ENCODE results near the gene KRT40.
"Not testable (repeated sequence)": the region's sequence is repeated elsewhere in the genome, so short reads cannot be mapped to it uniquely, and the experiment has no call there.

Gene KRT40

GRCh38 chr17:40984226-40984625 lies at the start of gene KRT40:
Gene KRT40, minus strand, starts transcription at chr17:40984326. Its CDS starts 53 bp downstream, at chr17:40984273.
- no peak for DNase-seq

GRCh38 chr17:41029633-41030245 lies 45.6 kb upstream of the KRT40 start, which contains the start of gene KRTAP1-4:
Gene KRTAP1-4, minus strand, starts transcription at chr17:41030195. Its CDS starts 117 bp downstream, at chr17:41030078.
- DNase-seq = no peak

GRCh38 chr17:41026715-41027471 lies 42.8 kb upstream of the KRT40 start, which contains the start of gene KRTAP1-5:
Gene KRTAP1-5, minus strand, starts transcription at chr17:41027208. Its CDS starts 53 bp downstream, at chr17:41027155.
- DNase-seq = no peak

GRCh38 chr17:41024697-41025096 lies 40.6 kb upstream of the KRT40 start:
- no peak for DNase-seq

GRCh38 chr17:41020336-41020735 lies 36.2 kb upstream of the KRT40 start:
- no peak for DNase-seq

GRCh38 chr17:41019415-41019814 lies 35.3 kb upstream of the KRT40 start:
- DNase-seq = no peak

- DNase-seq = no peak
These were observed 34.4 kb upstream of the KRT40 start for GRCh38 chr17:41018541-41018940.

- DNase-seq = no peak
These were observed 32.6 kb upstream of the KRT40 start for GRCh38 chr17:41016578-41017215.

- DNase-seq = no peak
These were observed 31.3 kb upstream of the KRT40 start for GRCh38 chr17:41015454-41015853.

- DNase-seq = no peak
These were observed 29.5 kb upstream of the KRT40 start for GRCh38 chr17:41013606-41014005.

GRCh38 chr17:41013181-41013580 lies 29.1 kb upstream of the KRT40 start:
- no peak for DNase-seq

GRCh38 chr17:41012326-41013120 lies 28.4 kb upstream of the KRT40 start:
- DNase-seq = no peak

GRCh38 chr17:41010441-41010840 lies 26.3 kb upstream of the KRT40 start:
- no peak for DNase-seq

- no peak for DNase-seq
These were observed 25.8 kb upstream of the KRT40 start for GRCh38 chr17:41009936-41010335.

- no peak for DNase-seq
These were observed 25.2 kb upstream of the KRT40 start for GRCh38 chr17:41009301-41009760.

- no peak for DNase-seq
These were observed 24.7 kb upstream of the KRT40 start, which contains the start of gene KRTAP3-1 for GRCh38 chr17:41008811-41009210. Gene KRTAP3-1, minus strand, starts transcription at chr17:41009128. Its CDS starts 54 bp downstream, at chr17:41009074.

- no peak for DNase-seq
These were observed 20.3 kb upstream of the KRT40 start for GRCh38 chr17:41004397-41004796.

GRCh38 chr17:41003926-41004325 lies 19.8 kb upstream of the KRT40 start:
- no peak for DNase-seq

GRCh38 chr17:41002814-41003213 lies 18.7 kb upstream of the KRT40 start:
- no peak for DNase-seq

- no peak for DNase-seq
These were observed 17.7 kb upstream of the KRT40 start for GRCh38 chr17:41001795-41002194.

- not testable (repeated sequence) for DNase-seq
These were observed 15.4 kb upstream of the KRT40 start, which contains the start of gene KRTAP3-2 for GRCh38 chr17:40999563-40999962. Gene KRTAP3-2, minus strand, starts transcription at chr17:40999906. Its CDS starts 53 bp downstream, at chr17:40999853.

GRCh38 chr17:40997361-40997760 lies 13.2 kb upstream of the KRT40 start:
- DNase-seq = no peak

- DNase-seq = no peak
These were observed 12.7 kb upstream of the KRT40 start for GRCh38 chr17:40996829-40997228.

Data from stimulated activated naive CD4-positive, alpha-beta T cell (primary cell).